Measurements from ENCODE around the gene TMEM151B. TPM values are rescaled to one million over a fixed set of nuclear protein-coding genes. Genes with fewer than 3 reads are reported as not detected.

The TMEM151B gene
- total and polyA plus RNA-seq, 2 of the 13 experiments (the other 11 are each of a cell fraction or from before 2014, with no cell fraction given): not detected

- TF ChIP-seq, protein P1, sequence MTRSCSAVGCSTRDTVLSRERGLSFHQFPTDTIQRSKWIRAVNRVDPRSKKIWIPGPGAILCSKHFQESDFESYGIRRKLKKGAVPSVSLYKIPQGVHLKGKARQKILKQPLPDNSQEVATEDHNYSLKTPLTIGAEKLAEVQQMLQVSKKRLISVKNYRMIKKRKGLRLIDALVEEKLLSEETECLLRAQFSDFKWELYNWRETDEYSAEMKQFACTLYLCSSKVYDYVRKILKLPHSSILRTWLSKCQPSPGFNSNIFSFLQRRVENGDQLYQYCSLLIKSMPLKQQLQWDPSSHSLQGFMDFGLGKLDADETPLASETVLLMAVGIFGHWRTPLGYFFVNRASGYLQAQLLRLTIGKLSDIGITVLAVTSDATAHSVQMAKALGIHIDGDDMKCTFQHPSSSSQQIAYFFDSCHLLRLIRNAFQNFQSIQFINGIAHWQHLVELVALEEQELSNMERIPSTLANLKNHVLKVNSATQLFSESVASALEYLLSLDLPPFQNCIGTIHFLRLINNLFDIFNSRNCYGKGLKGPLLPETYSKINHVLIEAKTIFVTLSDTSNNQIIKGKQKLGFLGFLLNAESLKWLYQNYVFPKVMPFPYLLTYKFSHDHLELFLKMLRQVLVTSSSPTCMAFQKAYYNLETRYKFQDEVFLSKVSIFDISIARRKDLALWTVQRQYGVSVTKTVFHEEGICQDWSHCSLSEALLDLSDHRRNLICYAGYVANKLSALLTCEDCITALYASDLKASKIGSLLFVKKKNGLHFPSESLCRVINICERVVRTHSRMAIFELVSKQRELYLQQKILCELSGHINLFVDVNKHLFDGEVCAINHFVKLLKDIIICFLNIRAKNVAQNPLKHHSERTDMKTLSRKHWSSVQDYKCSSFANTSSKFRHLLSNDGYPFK (CRISPR knock-in tag; IDR thresholded peaks at IDR 0.05; ENCODE audit: borderline replicate concordance): no peak
- TF ChIP-seq POLR2AphosphoS2 (IDR thresholded peaks at IDR 0.05; ENCODE audit: low read depth, low read length) (peak; percentile 83), MZF1 (CRISPR knock-in tag; IDR thresholded peaks at IDR 0.05; ENCODE audit: borderline replicate concordance) (no peak), ZNF333 (CRISPR knock-in tag; IDR thresholded peaks at IDR 0.05; ENCODE audit: borderline replicate concordance) (no peak), ZNF646 (CRISPR knock-in tag; IDR thresholded peaks at IDR 0.05) (no peak), ZHX2 (IDR thresholded peaks at IDR 0.05; ENCODE audit: low read depth) (no peak), ZHX2 (CRISPR knock-in tag; IDR thresholded peaks at IDR 0.05; ENCODE audit: borderline replicate concordance) (no peak)
Observed at GRCh38 chr6:44250718-44251123, 19.5 kb upstream of the TMEM151B start (continued).

Measured in HepG2 (cell line).